ENCODE measurements around the gene TUBGCP4.

The TUBGCP4 gene

DNA sequence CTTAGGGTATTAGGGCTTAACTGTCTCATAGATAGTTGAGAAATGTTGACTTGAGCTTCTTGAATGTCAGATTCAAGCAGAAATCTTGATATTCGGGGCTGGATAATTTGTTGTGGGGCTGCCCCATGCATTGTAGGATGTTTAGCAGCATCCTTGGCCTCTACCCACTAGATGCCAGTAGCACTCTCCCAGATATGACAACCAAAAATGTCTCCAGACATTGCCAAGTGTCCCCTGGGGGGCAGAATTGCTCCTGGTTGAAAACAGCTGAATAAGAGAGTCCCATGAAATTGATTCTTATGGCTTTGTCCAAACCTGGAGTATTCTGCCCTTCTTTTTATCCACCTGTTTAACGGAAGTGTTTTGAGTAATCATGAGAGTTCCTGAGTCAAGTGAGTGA lies 24.6 kb upstream of the TUBGCP4 start:
- peaks cover 12% of the 10 kb centered on the region for H3K36me3 ChIP-seq
- no peak overlapping the region for H3K4me3 ChIP-seq (ENCODE audit: low read depth, low read length)
- no peak overlapping the region for H3K27ac ChIP-seq
- TF ChIP-seq, protein P1, sequence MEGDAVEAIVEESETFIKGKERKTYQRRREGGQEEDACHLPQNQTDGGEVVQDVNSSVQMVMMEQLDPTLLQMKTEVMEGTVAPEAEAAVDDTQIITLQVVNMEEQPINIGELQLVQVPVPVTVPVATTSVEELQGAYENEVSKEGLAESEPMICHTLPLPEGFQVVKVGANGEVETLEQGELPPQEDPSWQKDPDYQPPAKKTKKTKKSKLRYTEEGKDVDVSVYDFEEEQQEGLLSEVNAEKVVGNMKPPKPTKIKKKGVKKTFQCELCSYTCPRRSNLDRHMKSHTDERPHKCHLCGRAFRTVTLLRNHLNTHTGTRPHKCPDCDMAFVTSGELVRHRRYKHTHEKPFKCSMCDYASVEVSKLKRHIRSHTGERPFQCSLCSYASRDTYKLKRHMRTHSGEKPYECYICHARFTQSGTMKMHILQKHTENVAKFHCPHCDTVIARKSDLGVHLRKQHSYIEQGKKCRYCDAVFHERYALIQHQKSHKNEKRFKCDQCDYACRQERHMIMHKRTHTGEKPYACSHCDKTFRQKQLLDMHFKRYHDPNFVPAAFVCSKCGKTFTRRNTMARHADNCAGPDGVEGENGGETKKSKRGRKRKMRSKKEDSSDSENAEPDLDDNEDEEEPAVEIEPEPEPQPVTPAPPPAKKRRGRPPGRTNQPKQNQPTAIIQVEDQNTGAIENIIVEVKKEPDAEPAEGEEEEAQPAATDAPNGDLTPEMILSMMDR (IDR thresholded peaks at IDR 0.05; ENCODE audit: low read depth, low read length): no peak
- DNase-seq: no peak
- H3K27me3 ChIP-seq (ENCODE audit: insufficient read depth, low read depth, severe bottlenecking): no peaks in the 10 kb centered on the region
- no peaks in the 10 kb centered on the region for H3K9me3 ChIP-seq (ENCODE audit: severe bottlenecking)

DNA sequence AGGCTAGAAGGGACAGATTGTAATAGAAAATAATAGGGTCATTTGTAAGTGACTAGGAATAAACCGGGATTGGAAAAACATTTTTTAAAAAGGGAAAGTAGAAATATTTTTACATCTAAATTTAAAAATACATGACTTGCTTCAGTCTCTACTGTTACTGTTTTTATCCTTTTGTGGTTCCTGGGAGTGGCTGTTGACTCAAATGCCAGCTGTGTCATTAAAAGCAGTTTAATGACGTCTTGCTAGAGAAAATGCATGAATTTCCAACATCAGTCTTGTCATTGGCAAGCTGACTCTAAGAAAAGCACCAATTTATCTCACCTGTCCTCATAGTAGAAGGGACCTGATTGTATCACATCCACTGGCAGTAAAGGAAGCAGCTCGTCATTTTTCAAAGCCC lies 23.8 kb upstream of the TUBGCP4 start:
- TF ChIP-seq, protein P1 (IDR thresholded peaks at IDR 0.05; ENCODE audit: low read depth, low read length): no peak
- DNase-seq: no peak
- H3K9me3 ChIP-seq (ENCODE audit: severe bottlenecking): no peaks in the 10 kb centered on the region
- H3K27me3 ChIP-seq (ENCODE audit: insufficient read depth, low read depth, severe bottlenecking): no peaks in the 10 kb centered on the region
- H3K4me3 ChIP-seq (ENCODE audit: low read depth, low read length): no peak overlapping the region
- H3K36me3 ChIP-seq: peaks cover 12% of the 10 kb centered on the region
- no peak overlapping the region for H3K27ac ChIP-seq

DNA sequence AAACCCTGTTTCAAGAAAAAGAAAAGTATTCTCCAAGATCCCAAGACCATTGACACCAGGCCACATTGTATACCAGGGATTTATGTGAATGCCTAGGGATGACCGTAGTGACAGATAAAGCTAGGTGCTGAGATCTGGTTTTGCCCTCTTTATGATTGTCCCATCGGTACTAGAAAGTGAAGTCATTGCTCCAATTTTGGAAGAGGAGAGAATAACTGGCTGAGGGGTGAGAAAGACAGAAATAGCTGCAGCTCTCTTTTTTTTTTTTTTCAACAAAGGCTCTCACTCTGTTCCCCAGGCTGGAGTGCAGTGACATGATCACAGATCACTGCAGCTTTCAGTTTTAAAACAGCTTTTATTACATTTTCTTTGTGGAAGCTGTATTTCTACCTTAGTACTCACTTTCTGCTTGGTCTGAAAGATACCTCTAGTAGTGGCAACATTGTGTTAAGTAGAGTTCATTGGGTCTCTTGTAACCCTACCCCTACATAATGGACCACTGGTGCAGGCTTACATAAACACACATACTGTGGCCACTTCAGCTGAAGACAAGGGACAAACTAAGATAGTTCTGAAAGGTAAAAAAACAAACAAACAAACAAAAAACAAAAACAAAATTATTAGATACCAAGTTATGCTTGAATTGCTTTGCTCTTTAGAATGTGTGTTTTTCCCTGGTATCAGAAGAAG lies 18.1 kb upstream of the TUBGCP4 start:
- TF ChIP-seq, protein P1 (IDR thresholded peaks at IDR 0.05; ENCODE audit: low read depth, low read length): no peak
- Histone ChIP-seq H3K4me3 (ENCODE audit: low read depth, low read length) (no peak overlapping the region), H3K36me3 (peaks cover 23% of the 10 kb centered on the region), H3K27me3 (ENCODE audit: insufficient read depth, low read depth, severe bottlenecking) (no peaks in the 10 kb centered on the region), H3K9me3 (ENCODE audit: severe bottlenecking) (no peaks in the 10 kb centered on the region), H3K27ac (no peak overlapping the region)
- DNase-seq: no peak

DNA sequence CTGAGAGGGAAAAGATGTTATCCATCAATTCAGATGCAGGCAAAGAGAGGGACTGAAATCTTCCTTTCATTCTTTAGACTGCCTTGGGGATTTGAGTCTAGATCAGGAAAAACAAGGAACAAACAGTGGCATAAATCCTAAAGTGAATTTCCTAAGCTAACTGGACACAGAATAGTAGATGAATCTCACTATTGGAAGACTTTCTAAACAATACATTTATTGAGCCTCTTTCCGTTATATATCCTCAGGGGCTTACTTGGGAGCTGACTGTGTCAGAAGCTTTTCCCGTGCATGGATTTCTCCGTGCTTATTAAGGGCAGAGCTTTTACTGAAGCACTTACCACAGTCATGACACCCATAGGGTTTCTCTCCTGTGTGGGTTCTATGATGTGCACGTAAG lies 10.1 kb upstream of the TUBGCP4 start:
- no peak overlapping the region for H3K4me3 ChIP-seq (ENCODE audit: low read depth, low read length)
- TF ChIP-seq, protein P1 (IDR thresholded peaks at IDR 0.05; ENCODE audit: low read depth, low read length): no peak
- no peak overlapping the region for H3K27ac ChIP-seq
- peaks cover 21% of the 10 kb centered on the region for H3K9me3 ChIP-seq (ENCODE audit: severe bottlenecking)
- H3K27me3 ChIP-seq (ENCODE audit: insufficient read depth, low read depth, severe bottlenecking): no peaks in the 10 kb centered on the region
- peaks cover 76% of the 10 kb centered on the region for H3K36me3 ChIP-seq
- no peak for DNase-seq

DNA sequence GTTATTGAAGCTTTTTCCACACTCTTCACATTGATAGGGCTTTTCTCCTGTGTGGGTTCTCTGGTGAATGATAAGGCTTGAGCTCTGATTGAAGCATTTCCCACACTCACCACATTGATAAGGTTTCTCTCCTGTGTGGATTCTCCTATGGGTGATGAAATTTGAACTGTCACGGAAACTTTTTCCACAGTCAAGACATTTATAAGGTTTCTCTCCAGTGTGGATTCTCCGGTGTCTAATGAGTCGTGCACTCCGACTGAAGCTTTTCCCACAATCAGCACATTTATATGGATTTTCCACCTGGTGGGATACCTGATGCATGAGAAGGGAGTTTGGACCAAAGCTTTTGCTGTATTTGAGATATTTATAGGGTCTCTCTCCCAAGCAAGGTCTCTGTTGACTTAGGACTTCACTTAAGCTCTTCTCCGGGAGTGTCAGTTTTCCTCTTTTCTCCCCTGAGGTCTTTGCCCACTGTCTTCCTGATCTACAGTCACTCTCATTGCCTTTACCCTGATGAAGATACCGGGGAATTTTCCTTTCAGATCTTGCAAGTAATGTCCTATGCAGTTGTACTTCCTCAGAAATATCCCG lies 9.5 kb upstream of the TUBGCP4 start:
- H3K9me3 ChIP-seq (ENCODE audit: severe bottlenecking): peaks cover 21% of the 10 kb centered on the region
- no peaks in the 10 kb centered on the region for H3K27me3 ChIP-seq (ENCODE audit: insufficient read depth, low read depth, severe bottlenecking)
- H3K4me3 ChIP-seq (ENCODE audit: low read depth, low read length): no peak overlapping the region
- peaks cover 81% of the 10 kb centered on the region for H3K36me3 ChIP-seq
- TF ChIP-seq, protein P1 (IDR thresholded peaks at IDR 0.05; ENCODE audit: low read depth, low read length): no peak
- no peak for DNase-seq
- no peak overlapping the region for H3K27ac ChIP-seq

Data from WERI-Rb-1 (cell line).